ENCODE data around the gene MED27. TPM values are rescaled to one million over a fixed set of nuclear protein-coding genes. Genes with fewer than 3 reads are reported as not detected.

The MED27 gene
- total and polyA plus RNA-seq, 2 of the 8 experiments (the other 6 are each of a cell fraction or from before 2014, with no cell fraction given): 29.9 to 56.5 TPM

DNA sequence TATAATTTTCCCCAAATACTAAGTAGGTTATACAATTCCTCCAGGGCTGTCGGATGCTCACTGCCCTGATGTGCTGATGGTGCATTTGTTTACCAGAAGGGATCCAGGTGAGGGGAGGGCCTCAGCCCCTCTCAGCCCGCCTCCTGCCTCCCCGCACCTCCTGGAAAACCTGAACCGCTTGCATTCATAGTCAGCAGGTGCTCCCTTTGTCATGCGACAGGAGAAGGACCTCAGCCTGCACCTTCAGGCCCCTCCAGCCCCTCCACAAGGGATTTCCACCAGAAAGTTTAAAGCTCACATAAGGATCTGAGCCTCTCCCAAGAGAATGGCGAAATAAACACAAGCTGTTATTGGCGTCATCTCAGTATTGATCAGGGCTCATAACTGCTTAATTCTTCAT lies 45.7 kb upstream of the MED27 start (continued):
- TF ChIP-seq CHD2 (IDR thresholded peaks at IDR 0.05; ENCODE audit: low read length) (no peak), JUND (IDR thresholded peaks at IDR 0.05; ENCODE audit: low read length) (no peak), EP300 (IDR thresholded peaks at IDR 0.05; ENCODE audit: borderline replicate concordance in 1 of 2, low read depth in 2 of 2, low read length in 2 of 2) (peak in 1 of 2 experiments; percentile 32; a peak in 1 of 3 replicates), CBX8 (IDR thresholded peaks at IDR 0.05; ENCODE audit: borderline replicate concordance, low read depth, low read length) (no peak)
